Esophagus squamous epithelium (tissue), 4 donors: ENCODE data around the gene S100A6.

Experiments used
- POLR2A ChIP-seq, 4 donors: fragments of 450-650 bp; IDR thresholded peaks; one replicate each; pipeline ENCODE4 v1.6.1; 2017; ENCODE audit warnings: antibody characterized with exemption in 4 of 4, mild to moderate bottlenecking in 4 of 4, moderate library complexity in 3 of 4
- TF ChIP-seq, protein P1 (sequence below), 6 experiments: fragments of 450-650 bp in 4 of 6; fragments of 200-600 bp in 2 of 6; sonication (generic) in 2 of 6; IDR thresholded peaks; one replicate each; pipeline ENCODE4 v1.5.1; 2016 to 2019; ENCODE audit warnings: antibody characterized with exemption in 6 of 6, mild to moderate bottlenecking in 4 of 6, moderate library complexity in 4 of 6

- TF ChIP-seq, protein P1, sequence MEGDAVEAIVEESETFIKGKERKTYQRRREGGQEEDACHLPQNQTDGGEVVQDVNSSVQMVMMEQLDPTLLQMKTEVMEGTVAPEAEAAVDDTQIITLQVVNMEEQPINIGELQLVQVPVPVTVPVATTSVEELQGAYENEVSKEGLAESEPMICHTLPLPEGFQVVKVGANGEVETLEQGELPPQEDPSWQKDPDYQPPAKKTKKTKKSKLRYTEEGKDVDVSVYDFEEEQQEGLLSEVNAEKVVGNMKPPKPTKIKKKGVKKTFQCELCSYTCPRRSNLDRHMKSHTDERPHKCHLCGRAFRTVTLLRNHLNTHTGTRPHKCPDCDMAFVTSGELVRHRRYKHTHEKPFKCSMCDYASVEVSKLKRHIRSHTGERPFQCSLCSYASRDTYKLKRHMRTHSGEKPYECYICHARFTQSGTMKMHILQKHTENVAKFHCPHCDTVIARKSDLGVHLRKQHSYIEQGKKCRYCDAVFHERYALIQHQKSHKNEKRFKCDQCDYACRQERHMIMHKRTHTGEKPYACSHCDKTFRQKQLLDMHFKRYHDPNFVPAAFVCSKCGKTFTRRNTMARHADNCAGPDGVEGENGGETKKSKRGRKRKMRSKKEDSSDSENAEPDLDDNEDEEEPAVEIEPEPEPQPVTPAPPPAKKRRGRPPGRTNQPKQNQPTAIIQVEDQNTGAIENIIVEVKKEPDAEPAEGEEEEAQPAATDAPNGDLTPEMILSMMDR (IDR thresholded peaks at IDR 0.05) = no peak
- peak in 2 of 4 donors; percentile 9 to 29 for TF ChIP-seq POLR2A (IDR thresholded peaks at IDR 0.05)
These were observed 30.0 kb upstream of the S100A6 start, which contains the start of gene S100A2 for GRCh38 chr1:153565529-153566374.
